Psoas muscle (tissue), 8 donors: Measurements from ENCODE around the gene NME1. TPM values are rescaled to one million over a fixed set of nuclear protein-coding genes. Genes with fewer than 3 reads are reported as not detected.

Experiments
- ATAC-seq, 4 donors: fragments of 200-7000 bp; cut with Tn5 transposase; one replicate each; pipeline ENCODE4 v1.9.1; 2020; ENCODE audit warnings: moderate library complexity in 3 of 4, mild to moderate bottlenecking in 2 of 4
- DNase-seq, 2 donors: peaks; one replicate each; pipeline ENCODE4 v3.0.0-alpha.2; 2020
- H3K27ac ChIP-seq: fragments of 200-600 bp; one replicate; pipeline ENCODE4 v1.8.0; 2022
- H3K27me3 ChIP-seq, 3 donors: fragments of 200-600 bp in 1 of 3; one replicate each; pipeline versions ENCODE4 v1.6.1 to v1.8.0; 2013 to 2022; ENCODE audit warnings: low read length in 2 of 3, mild to moderate bottlenecking in 2 of 3, moderate library complexity in 1 of 3; ENCODE audit not compliant: insufficient read depth in 3 of 3
- H3K36me3 ChIP-seq, 2 donors: fragments of 200-600 bp in 1 of 2; one replicate each; pipeline versions ENCODE4 v1.6.1 to v1.8.0; 2013 to 2022; ENCODE audit warnings: low read depth in 1 of 2, mild to moderate bottlenecking in 1 of 2, moderate library complexity in 1 of 2; ENCODE audit not compliant: insufficient read depth in 1 of 2
- H3K4me1 ChIP-seq: fragments of 200-600 bp; one replicate; pipeline ENCODE4 v1.8.0; 2022
- H3K4me3 ChIP-seq: fragments of 200-600 bp; one replicate; pipeline ENCODE4 v1.8.0; 2022; ENCODE audit warnings: mild to moderate bottlenecking
- H3K9me3 ChIP-seq: fragments of 200-600 bp; one replicate; pipeline ENCODE4 v1.8.0; 2022
- WGBS, 3 donors: extraction: QIAGEN DNeasy Blood & Tissue Kit; methylation state at CpG; one replicate each; pipeline versions ENCODE4 v1.1.6 to v1.1.7; 2013; 5-methylcytosine and 5-hydroxymethylcytosine counted together
- intact Hi-C, 2 donors: fragments of 100-400 bp; cut with DNase I; formaldehyde crosslinking; loops; one replicate each; pipeline versions ENCODE4 v1.11.0 to v1.14.2; 2022
- polyA plus RNA-seq, 3 donors: library from polyadenylated mRNA; stranded (reverse); fragments of 200-250 nt; gene quantifications; one replicate each; pipeline ENCODE4 v1.2.3, GENCODE V29; 2013
- total RNA-seq, 4 donors: library from RNA; stranded (reverse); fragmentation: NEBNext Ultra II Directional in 2 of 4; extraction: Animal tissue kit (Norgen Biotek cat#: 25700) in 2 of 4; gene quantifications; one replicate each; pipeline versions ENCODE4 v1.2.1 to v1.2.4, GENCODE V29; 2021 to 2023
- TF ChIP-seq, protein P1 (sequence below): fragments of 200-600 bp; IDR thresholded peaks from one replicate; pipeline ENCODE4 v1.8.0; 2022; ENCODE audit warnings: antibody characterized with exemption
- donor health status: healthy with polysubstance abuse.
- donor health status: DM: no; HTN: no; CAD: no; lungs with moderate emphysema.
- donor health status: Bipolar disorder and iron deficiency.
- donor health status: healthy.
- donor health status: DM: yes; HTN: yes; CAD: no.
- donor health status: DM: no; HTN: no; CAD: no.
- donor health status: DM: no; HTN: no; CAD: no.
- donor health status: DM: yes; HTN: yes; CAD: no.

The NME1 gene
- total and polyA plus RNA-seq, 7 donors = 29.3 to 328 (median 55.8) TPM

DNA sequence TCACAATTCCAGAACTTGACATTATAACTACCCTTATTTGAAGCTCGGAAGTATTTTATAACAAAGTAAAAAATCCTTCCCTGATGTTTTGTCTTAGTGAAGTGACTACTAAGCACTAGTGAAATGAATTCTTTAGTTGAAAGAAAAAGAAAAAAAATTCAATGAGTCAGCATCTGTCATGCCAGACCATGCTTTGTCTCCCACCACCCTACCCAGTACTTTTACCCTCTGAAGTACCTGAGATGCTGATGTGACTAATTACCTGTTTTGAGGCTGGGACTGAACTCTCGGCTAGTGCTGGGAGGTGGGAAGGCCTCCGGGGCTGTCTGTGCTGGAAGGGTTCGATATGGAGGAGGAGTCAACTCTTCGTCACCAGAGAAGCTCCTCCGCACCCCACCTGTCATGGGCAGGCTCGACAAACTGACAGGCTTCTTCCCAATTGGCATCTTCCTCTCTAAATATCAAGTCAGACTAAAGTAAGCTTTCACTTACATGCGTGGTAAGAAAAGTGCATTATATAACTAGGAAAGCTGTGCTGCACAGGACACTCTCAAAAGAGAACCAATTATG lies 32.5 kb downstream of the NME1 start:
- intact Hi-C loops = no loop called here
- 76 to 89% (median 81%) methylated on average over 8 of the region's 8 CpGs for WGBS, 3 donors
- H3K27me3 ChIP-seq = no peaks in the 10 kb centered on the region
- DNase-seq (no peak), ATAC-seq (no peak)
- H3K4me3 ChIP-seq = no peak overlapping the region
- no peak overlapping the region for H3K27ac ChIP-seq
- no peaks in the 10 kb centered on the region for H3K4me1 ChIP-seq
- H3K36me3 ChIP-seq = peaks cover 0 to 93% of the 10 kb centered on the region in 2 donors
- H3K9me3 ChIP-seq = no peaks in the 10 kb centered on the region
- TF ChIP-seq, protein P1, sequence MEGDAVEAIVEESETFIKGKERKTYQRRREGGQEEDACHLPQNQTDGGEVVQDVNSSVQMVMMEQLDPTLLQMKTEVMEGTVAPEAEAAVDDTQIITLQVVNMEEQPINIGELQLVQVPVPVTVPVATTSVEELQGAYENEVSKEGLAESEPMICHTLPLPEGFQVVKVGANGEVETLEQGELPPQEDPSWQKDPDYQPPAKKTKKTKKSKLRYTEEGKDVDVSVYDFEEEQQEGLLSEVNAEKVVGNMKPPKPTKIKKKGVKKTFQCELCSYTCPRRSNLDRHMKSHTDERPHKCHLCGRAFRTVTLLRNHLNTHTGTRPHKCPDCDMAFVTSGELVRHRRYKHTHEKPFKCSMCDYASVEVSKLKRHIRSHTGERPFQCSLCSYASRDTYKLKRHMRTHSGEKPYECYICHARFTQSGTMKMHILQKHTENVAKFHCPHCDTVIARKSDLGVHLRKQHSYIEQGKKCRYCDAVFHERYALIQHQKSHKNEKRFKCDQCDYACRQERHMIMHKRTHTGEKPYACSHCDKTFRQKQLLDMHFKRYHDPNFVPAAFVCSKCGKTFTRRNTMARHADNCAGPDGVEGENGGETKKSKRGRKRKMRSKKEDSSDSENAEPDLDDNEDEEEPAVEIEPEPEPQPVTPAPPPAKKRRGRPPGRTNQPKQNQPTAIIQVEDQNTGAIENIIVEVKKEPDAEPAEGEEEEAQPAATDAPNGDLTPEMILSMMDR = no peak

DNA sequence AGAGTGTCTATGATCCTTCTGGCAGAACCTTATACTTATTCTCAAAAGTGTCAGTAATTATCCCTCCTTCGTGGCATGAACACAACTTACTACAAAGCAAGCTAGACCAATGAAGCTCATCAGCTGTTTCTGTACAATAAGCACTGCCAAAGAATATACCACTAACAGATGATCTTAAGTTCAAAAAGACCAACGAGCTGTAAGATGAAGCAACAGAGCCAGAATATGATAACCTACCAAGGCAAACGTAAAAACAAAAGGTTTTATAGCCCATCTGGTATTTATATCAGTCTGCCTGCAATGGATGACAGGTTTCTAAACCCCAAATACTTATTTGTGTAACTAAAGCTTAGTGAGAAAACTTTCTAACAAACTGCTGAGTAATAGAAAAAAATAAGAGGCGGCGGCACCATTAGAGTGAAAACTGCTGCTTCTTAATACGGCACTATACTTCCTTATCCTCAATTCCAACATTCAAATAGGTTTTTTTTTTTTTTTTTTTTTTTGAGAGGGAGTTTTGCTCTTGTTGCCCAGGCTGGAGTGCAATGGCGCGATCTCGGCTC lies 35.0 kb downstream of the NME1 start:
- Histone ChIP-seq H3K9me3 (no peaks in the 10 kb centered on the region), H3K4me3 (no peak overlapping the region), H3K27me3 (no peaks in the 10 kb centered on the region), H3K27ac (no peak overlapping the region), H3K4me1 (no peaks in the 10 kb centered on the region), H3K36me3 (peaks cover 5 to 93% of the 10 kb centered on the region in 2 donors)
- ATAC-seq = no peak
- DNase-seq = no peak
- intact Hi-C loops = no loop called here
- WGBS, 3 donors = 82 to 86% (median 86%) methylated on average over 9 of the region's 9 CpGs
- TF ChIP-seq, protein P1 = no peak

DNA sequence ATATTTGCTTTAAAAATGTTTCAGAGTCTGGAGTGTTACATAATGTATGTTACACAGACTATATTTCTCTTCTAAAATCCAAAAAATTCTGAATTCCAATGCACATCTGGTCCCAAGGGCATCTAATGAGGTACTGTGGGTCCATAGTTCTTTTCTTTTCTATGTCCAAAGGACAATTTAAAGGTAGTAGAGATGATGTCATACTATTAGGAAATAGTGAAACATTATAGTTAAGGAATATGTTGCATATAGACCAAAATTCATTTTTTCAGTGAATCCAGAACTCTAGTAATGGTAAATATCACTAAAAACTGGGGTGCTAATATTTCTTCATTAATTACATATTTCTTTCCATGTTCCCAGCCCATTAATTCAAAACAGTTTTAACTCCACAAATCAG lies 35.8 kb downstream of the NME1 start:
- no peak overlapping the region for H3K27ac ChIP-seq
- ATAC-seq (no peak), DNase-seq (no peak)
- H3K4me3 ChIP-seq = no peak overlapping the region
- peaks cover 5 to 93% of the 10 kb centered on the region in 2 donors for H3K36me3 ChIP-seq
- no peaks in the 10 kb centered on the region for H3K9me3 ChIP-seq
- TF ChIP-seq, protein P1 = no peak
- H3K4me1 ChIP-seq = no peaks in the 10 kb centered on the region
- no peaks in the 10 kb centered on the region for H3K27me3 ChIP-seq
- intact Hi-C loops = no loop called here

DNA sequence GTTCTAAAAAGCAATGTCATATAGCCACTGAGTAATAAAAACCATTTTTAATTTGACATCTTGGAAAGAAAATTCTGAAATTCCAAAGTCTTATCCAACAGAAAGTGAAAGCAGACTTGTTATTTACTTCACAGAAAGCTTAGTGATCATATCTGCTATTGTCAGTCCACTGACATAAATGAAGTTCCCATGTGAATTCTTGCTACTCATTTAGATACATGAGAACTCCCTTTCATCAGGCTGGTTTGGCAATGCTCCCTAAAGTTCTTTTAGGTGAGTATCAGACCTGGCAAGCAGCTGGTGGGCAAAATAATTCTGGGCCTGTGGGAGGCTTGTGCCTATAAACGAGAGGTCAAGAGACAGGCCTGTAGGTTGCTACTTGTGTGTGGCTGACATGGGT lies 36.3 kb downstream of the NME1 start:
- peak overlapping the region; percentile 33 for H3K27ac ChIP-seq
- 37 to 54% (median 52%) methylated on average over 1 of the region's 1 CpG for WGBS, 3 donors
- intact Hi-C loops = no loop called here
- DNase-seq = no peak
- no peaks in the 10 kb centered on the region for H3K4me1 ChIP-seq
- peaks cover 5 to 93% of the 10 kb centered on the region in 2 donors for H3K36me3 ChIP-seq
- H3K27me3 ChIP-seq = no peaks in the 10 kb centered on the region
- TF ChIP-seq, protein P1 = no peak
- no peaks in the 10 kb centered on the region for H3K9me3 ChIP-seq
- no peak overlapping the region for H3K4me3 ChIP-seq
- ATAC-seq = peak; percentile 28 to 68 (median 52)

DNA sequence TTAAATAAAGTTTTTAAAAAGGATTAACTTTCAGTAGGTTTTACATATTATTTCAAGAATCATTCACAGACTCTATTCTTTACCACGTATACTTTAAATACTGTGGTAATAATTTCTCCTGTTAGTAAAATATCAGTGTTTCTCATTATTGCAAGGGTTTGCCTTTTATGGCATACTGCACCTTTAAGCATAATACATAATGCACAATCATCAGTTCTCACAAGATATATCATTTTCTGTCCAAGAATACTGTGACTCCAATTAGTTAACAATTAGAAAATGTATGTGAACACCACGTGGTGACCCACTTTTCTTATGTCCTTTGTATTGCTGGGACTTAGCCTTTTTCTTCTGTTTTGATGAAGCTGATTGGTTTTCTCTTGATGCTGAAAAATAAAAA lies 38.5 kb downstream of the NME1 start:
- Histone ChIP-seq H3K36me3 (peaks cover 5 to 94% of the 10 kb centered on the region in 2 donors), H3K27ac (no peak overlapping the region), H3K4me1 (no peaks in the 10 kb centered on the region), H3K27me3 (no peaks in the 10 kb centered on the region), H3K4me3 (no peak overlapping the region), H3K9me3 (no peaks in the 10 kb centered on the region)
- intact Hi-C loops = no loop called here
- DNase-seq (no peak), ATAC-seq (no peak)
- TF ChIP-seq, protein P1 = no peak
- 90% methylated on average over 2 of the region's 2 CpGs for WGBS, 3 donors
